ENCODE results near the gene SLC36A2.
"Not testable (repeated sequence)": the region's sequence is repeated elsewhere in the genome, so short reads cannot be mapped to it uniquely, and the experiment has no call there.

SLC36A2 gene

DNA sequence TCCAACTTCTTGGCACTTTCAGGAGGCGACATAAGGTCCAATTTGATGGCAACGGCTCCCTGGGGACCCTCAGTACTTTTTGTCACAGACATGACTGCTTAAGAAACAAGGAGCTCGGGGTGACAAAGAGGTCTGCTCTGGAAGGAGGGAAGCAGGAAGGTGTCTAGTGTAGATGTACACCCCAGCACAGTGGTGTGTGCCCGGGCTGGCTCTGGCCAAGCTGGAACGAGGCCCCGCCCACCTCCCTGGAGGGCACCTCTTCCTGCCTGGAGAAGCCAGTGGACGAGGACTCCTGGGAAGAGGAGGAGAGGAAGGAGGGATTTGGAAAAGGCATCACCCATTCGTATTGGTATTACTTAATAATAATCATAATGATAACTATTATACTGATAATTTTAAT, at the start of gene SLC36A2:
Gene SLC36A2, minus strand, starts transcription at position 191 of the 400 bp plus-strand sequence. Its CDS starts 99 bp downstream, at position 92.
- DNase-seq (ENCODE audit: low read depth): no peak

DNA sequence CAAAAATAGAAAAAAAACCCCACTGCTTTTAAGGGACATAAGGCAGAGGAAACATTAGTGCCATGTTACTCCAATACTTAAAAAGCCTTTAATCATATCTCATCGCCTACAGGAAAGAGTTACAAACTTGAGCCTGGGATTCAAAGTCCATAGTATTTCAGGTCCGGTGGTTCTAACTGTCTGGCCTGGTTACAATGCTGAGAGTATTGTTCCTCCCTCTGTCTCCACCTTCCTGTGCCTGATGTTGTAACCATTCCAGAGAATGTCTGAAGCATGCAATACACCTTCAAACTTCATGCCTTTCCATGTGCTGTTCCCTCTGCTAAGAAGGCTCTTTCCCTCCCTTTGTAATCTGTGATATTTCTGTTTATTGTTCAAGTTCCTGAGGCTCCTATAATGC, 41.6 kb upstream of the SLC36A2 start:
- no peak for DNase-seq (ENCODE audit: low read depth)

DNA sequence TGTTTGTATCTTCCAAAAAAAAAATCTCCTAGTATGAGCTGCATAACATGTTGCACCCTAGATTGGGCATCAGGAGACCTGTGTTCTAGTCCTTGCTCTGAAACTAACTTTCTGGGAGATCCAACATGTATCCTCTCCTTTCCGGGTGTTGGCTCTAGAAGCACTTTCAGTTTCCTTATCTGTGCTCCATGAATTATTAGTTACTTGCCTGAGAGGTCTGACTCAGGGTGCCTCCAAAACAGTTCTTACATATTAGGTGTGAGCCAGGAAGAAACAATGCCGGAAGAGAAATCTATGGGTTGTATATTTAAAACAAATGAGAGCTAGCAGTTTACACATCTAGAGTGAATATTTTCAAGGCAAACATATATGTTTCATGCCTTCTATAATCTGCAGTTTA, 36.7 kb upstream of the SLC36A2 start:
- DNase-seq (ENCODE audit: low read depth): no peak

- no peak for DNase-seq (ENCODE audit: low read depth)
These were observed 35.7 kb upstream of the SLC36A2 start for GRCh38 chr5:151383011-151383410.

GRCh38 chr5:151382576-151382975, 35.2 kb upstream of the SLC36A2 start:
- DNase-seq (ENCODE audit: low read depth): no peak

DNA sequence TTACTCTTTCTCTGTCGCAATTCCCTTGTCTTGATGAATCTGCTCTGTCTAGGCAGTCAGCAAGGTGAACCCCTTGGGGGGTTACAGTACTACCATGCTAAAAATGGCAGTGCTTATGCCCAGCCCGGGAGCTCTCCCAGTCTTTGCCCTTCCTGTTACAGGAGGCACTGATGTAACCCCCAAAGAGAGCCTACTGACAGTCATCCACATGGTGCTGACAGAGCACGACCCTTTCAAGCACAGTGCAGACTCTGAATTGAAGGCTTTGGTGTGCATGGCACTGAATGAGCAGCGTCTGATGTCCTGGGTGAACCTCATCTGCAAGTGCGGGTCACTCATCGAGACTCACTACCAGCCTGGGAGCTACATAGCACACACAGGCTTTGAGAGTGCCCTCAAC, 34.5 kb upstream of the SLC36A2 start:
- no peak for DNase-seq (ENCODE audit: low read depth)

DNA sequence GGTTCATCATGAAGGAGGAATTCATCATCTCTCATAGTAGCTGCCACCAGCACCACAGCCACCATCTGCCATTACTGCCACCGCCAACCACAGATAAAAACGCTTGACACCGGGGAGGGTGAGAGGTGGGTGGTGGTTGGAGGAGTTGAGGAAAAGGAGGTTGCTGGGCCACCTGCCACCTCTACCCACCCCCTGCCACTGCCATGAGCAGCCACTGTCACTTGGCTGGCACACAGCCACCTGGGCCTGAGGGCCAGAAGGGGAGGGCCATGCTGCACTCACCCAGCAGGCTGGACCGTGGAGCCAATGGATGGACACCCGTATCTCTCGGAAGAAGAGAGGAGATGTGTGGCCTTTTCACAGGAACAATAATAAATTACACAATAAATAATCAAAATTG, 31.3 kb upstream of the SLC36A2 start:
- DNase-seq (ENCODE audit: low read depth): no peak

DNA sequence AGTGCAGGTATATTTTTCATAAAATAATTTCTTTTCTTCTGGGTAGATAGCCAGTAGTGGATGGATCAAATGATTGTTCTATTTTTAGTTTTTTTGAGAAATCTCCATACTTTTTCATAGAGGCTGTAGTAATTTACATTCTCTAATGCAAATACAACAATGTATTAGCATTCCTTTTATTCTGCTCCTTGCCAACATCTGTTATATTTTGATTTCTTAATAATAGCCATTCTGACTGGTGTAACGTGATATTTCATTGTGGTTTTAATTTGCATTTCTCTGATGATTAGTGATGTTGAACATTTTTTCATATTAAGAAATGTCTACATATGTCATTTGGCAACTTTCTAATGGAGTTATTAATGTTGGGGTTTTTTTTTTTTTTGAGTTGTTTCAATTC, 27.2 kb upstream of the SLC36A2 start:
- DNase-seq (ENCODE audit: low read depth): no peak

DNA sequence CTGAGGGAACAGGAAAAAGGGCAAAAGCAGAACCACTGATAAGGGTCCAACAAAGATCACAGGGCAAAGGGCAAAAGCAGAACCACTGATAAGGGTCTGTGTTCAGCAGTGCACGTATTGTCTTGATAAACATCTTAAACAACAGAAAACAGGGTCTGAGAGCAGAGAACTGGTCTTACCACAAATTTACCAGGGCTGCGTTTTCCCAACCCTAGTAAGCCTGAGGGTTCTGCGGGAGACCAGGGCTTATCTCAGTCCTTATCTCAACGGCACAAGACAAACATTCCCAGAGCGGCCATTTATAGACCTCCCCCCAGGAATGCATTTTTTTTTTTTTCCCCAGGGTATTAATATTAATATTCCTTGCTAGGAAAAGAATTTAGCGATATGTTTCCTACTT, 19.7 kb upstream of the SLC36A2 start:
- DNase-seq (ENCODE audit: low read depth): not testable (repeated sequence)

- no peak for DNase-seq (ENCODE audit: low read depth)
These were observed 16.3 kb upstream of the SLC36A2 start for GRCh38 chr5:151363673-151364072.

DNA sequence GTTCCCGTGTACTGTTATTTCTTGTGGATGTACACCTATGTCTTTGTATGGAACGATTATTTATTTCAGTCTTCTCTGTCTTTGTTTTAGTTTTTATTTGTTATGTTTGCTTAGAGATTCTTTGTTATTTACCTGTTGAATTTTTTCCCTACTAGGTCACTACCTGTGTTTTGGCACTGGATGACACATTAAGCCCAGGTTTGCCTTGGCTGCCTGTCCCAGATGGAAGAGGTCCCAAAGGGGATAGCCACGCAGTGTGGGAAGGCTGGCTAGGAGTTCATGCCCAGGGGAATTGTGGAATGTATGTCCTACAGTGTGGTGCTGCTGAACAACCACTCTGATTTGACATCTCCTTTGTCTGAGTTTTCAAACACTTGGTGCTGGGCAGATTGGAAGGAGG, 15.6 kb upstream of the SLC36A2 start:
- no peak for DNase-seq (ENCODE audit: low read depth)

DNA sequence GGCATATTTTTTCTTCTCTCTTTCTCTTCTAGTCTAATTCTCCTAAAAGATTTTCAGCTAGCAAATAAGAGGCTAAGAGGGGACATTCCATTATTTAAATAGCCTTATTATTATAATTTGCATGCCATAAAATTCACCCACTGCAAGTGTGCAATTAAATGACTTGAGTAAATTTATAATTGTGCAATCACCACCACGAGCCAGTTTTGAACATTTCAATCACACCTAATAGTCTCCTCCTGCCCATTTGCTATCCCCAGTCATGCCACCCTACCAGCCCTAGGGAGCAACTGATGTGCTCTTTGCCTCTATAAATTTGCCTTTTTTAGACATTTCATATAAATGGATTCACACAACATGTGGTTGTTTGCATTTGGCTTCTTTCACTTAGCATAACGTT, 12.0 kb upstream of the SLC36A2 start:
- DNase-seq (ENCODE audit: low read depth): no peak

- no peak for DNase-seq (ENCODE audit: low read depth)
These were observed 10.4 kb upstream of the SLC36A2 start for GRCh38 chr5:151357792-151358191.

GRCh38 chr5:151357097-151357496, 9.7 kb upstream of the SLC36A2 start:
- DNase-seq (ENCODE audit: low read depth): no peak

GRCh38 chr5:151351671-151352070, 4.3 kb upstream of the SLC36A2 start:
- no peak for DNase-seq (ENCODE audit: low read depth)

DNA sequence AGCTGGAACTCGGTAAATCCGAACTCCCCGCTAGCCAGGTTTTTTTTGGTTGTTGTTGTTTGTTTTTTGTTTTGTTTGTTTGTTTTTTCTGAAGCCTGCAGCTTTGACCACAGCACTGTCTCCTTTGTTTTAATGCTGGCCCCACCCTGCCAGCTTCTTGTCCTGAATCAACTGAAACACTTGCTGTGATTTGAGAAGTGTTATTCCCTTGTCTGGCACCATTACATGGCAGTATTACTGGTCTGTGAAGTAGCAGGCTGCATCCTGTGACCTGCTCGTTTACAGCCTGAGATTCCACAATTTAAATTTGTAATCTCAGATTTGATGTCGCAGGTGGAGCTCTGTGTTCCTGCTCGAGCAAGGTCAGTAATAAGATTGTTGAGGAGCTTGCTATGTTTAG, 1.4 kb upstream of the SLC36A2 start:
- no peak for DNase-seq (ENCODE audit: low read depth)

GRCh38 chr5:151345808-151346478, 1.4 kb downstream of the SLC36A2 start:
- no peak for DNase-seq (ENCODE audit: low read depth)

DNA sequence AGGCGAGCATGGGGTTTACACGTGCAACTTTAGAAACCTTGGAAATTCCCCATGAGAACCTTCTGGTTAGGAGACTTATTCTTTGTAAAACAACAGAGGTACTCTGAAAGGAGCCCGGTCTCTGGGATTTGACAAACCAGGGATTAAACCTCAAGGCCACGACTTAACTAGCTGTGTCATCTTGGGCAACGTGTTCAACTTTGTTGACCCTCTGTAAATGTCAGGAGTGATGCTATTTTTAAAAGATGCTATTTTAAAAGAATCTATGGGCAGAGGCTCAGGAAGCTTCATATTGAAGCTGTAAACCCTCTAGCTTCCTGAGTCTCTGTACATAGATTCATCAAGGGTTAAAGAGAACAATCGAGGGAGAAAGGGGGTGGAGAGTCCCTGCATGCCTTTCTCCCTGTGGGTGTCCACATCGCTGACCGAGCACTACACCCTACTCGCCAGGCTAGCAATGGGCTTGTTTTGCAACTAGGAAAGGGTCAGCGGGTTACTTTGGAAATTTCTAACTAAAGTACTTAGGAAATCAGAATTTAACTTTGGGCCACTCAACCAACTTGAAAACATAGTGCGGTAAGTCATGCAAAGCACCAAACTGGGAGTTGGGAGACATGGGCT, 2.1 kb downstream of the SLC36A2 start:
- no peak for DNase-seq (ENCODE audit: low read depth)

DNA sequence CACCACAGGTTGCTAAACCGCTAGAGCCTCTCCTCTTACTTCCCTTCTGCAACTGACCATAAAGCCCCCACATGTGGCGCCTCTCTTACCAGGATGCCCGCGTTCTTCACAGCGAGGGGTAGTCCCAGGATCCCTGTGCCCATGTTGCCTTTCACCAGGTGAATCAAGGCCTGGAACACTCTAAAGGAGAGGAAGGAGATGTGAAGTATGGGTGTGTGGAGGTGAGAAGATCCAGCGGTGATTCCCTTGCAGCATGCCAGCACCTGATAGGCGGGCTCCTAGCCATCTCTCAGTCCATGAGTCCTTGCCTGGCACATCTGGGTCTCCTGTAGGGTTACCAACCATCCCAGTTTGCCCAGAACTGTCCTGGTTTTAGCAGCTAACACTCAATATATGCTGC, 3.3 kb downstream of the SLC36A2 start:
- no peak for DNase-seq (ENCODE audit: low read depth)

GRCh38 chr5:151340004-151340403, 7.4 kb downstream of the SLC36A2 start:
- no peak for DNase-seq (ENCODE audit: low read depth)

- no peak for DNase-seq (ENCODE audit: low read depth)
These were observed 8.6 kb downstream of the SLC36A2 start for GRCh38 chr5:151338734-151339133.

GRCh38 chr5:151332857-151333256, 14.5 kb downstream of the SLC36A2 start:
- no peak for DNase-seq (ENCODE audit: low read depth)

- DNase-seq (ENCODE audit: low read depth): no peak
These were observed 18.6 kb downstream of the SLC36A2 start for GRCh38 chr5:151328734-151329133.

DNA sequence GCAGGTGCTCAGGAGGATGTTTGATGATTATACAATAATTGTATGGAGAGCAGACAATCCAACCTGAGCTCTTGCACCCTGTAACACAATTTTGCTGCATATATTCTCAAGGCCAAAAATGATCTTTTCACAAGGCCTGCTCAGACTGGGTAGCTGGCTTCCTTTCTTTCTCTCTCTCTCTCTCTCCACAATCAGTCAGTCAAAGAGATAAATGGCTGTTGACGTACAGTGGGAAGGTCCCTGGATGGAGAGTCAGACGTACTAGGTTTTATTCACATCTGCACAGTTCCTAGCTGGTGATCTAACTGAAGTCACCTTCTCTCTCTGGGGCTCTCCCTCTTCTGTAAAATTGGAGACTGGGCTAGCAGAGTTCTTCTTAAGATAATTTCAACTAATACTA, 19.8 kb downstream of the SLC36A2 start:
- no peak for DNase-seq (ENCODE audit: low read depth)
